NB4 (cell line): ENCODE results near the gene FBXO28.

Source experiments
- MYC ChIP-seq: IDR thresholded peaks from 2 replicates; pipeline ENCODE4 v1.6.1; 2011; ENCODE audit warnings: low read depth, low read length
- TF ChIP-seq, protein P1 (sequence below): IDR thresholded peaks from one replicate; pipeline ENCODE4 v1.5.1; 2012; ENCODE audit warnings: low read depth, low read length

GRCh38 chr1:224159541-224159940 is 45.6 kb downstream of the FBXO28 start:
- TF ChIP-seq, protein P1, sequence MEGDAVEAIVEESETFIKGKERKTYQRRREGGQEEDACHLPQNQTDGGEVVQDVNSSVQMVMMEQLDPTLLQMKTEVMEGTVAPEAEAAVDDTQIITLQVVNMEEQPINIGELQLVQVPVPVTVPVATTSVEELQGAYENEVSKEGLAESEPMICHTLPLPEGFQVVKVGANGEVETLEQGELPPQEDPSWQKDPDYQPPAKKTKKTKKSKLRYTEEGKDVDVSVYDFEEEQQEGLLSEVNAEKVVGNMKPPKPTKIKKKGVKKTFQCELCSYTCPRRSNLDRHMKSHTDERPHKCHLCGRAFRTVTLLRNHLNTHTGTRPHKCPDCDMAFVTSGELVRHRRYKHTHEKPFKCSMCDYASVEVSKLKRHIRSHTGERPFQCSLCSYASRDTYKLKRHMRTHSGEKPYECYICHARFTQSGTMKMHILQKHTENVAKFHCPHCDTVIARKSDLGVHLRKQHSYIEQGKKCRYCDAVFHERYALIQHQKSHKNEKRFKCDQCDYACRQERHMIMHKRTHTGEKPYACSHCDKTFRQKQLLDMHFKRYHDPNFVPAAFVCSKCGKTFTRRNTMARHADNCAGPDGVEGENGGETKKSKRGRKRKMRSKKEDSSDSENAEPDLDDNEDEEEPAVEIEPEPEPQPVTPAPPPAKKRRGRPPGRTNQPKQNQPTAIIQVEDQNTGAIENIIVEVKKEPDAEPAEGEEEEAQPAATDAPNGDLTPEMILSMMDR: no peak
- TF ChIP-seq MYC: no peak
